Neural cell (in vitro differentiated cells): ENCODE data around the gene CD40.

Experiments used
- EP300 ChIP-seq: fragments of 450-650 bp; conservative IDR thresholded peaks from 2 replicates; pipeline ENCODE4 v1.6.1; 2014; ENCODE audit warnings: antibody characterized with exemption, mild to moderate bottlenecking, moderate library complexity; ENCODE audit not compliant: poor library complexity, severe bottlenecking
- EZH2 ChIP-seq: fragments of 200-600, 300-800 bp; shearing (Covaris generic), sonication (generic); IDR thresholded peaks from 2 replicates; pipeline ENCODE4 v1.6.1; 2014; ENCODE audit warnings: antibody characterized with exemption, low read length, borderline replicate concordance, mild to moderate bottlenecking; ENCODE audit not compliant: insufficient read depth, poor library complexity, severe bottlenecking
- POLR2AphosphoS5 ChIP-seq: IDR thresholded peaks from 2 replicates; pipeline ENCODE4 v1.6.1; 2012
- SMC3 ChIP-seq: fragments of 450-650 bp; conservative IDR thresholded peaks from 2 replicates; pipeline ENCODE4 v1.6.1; 2014; ENCODE audit warnings: antibody characterized with exemption, mild to moderate bottlenecking, moderate library complexity; ENCODE audit not compliant: poor library complexity
- TF ChIP-seq, protein P1 (sequence below): fragments of 450-650 bp; IDR thresholded peaks from 2 replicates; pipeline ENCODE4 v1.5.1; 2014; ENCODE audit warnings: antibody characterized with exemption, mild to moderate bottlenecking, moderate library complexity; ENCODE audit not compliant: poor library complexity, severe bottlenecking

DNA sequence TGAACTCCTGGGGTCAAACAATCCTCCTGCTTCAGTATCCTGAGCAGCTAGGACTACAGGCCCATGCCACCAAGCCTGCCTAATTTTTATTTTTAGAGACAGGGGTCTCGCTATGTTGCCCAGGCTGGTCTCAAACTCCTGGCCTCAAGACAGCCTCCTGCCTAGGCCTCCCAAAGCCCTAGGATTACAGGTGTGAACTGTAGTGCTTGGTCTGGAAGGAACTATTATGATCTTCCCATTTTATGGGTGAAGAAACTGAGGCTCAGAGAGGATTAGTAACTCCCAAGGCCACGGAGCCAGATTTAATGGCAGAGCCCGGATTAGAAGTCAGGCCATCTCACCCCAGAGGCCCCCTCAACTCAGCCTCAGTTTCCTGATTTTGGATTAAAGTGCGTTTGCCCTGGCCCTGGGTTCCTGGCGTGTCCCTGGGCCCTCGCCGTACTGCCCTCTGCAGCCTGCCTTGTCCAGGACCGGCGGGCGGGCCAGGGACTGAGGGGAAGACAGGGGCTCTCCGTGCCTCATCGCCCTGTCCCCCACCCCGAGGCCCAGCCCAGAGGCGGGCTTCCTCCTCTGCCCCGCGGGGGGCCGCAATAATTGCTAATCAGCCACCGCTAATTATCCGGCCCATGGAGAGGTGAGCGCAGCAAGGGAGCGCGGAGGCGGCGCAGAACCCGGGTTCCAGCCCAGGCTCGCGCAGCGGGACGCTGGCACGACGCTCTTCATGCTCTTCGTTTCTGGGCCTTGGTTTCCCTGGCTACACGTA, 34.9 kb downstream of the CD40 start:
- TF ChIP-seq SMC3 (no peak), EP300 (no peak), EZH2 (no peak), POLR2AphosphoS5 (no peak)
- TF ChIP-seq, protein P1, sequence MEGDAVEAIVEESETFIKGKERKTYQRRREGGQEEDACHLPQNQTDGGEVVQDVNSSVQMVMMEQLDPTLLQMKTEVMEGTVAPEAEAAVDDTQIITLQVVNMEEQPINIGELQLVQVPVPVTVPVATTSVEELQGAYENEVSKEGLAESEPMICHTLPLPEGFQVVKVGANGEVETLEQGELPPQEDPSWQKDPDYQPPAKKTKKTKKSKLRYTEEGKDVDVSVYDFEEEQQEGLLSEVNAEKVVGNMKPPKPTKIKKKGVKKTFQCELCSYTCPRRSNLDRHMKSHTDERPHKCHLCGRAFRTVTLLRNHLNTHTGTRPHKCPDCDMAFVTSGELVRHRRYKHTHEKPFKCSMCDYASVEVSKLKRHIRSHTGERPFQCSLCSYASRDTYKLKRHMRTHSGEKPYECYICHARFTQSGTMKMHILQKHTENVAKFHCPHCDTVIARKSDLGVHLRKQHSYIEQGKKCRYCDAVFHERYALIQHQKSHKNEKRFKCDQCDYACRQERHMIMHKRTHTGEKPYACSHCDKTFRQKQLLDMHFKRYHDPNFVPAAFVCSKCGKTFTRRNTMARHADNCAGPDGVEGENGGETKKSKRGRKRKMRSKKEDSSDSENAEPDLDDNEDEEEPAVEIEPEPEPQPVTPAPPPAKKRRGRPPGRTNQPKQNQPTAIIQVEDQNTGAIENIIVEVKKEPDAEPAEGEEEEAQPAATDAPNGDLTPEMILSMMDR: no peak
